Measurements from ENCODE around the gene HDAC4. TPM values are rescaled to one million over a fixed set of nuclear protein-coding genes. Genes with fewer than 3 reads are reported as not detected.
A peak's percentile ranks its signal among the peaks of the same experiment; 100 is the strongest.

Gene HDAC4
- total RNA-seq, 2 donors from 2014 or later = 9.3 to 139 TPM

DNA sequence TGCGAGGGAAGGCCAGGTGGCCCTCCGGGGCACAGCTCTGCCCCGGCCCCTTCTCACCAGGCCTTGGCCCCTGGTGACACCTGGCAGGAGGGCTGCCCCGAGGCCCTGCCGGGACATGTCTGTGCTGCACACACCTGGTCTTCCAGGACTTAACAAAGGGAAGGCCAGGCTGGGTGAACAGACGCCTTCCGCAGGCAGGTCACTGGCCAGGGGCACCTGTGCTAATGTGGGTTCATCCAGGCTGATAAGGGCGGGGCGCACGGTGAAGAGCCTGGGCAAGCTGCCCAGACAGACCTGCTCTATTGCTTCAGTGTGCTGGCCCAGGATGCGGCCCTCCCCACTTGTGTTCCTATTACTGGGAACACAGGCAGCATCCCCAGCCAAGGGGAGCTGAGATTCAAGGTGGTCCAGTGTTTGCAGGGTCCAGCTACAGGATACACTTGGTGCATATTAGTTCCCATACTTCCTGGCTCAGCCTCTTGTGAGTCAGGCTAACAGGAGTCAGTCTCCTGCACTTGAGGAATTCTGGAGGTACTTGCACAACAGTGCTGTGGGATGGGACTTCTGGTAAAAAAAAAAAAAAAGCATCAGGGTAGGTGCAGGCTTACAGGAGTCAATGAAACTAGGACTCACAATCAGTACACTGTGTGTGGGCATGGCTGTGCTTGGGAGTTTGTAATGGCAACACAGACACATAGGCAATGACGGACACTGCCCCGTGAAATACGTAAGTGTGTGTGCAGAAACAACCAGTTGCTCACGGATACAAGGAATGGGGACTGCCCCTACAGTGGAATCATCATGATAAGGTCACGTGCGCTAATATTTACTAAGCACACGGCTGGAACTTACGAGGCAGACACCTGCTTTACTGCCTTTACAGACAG, 291.5 kb downstream of the HDAC4 start:
- Histone ChIP-seq H3K4me1 (peaks cover 25% of the 10 kb centered on the region), H3K36me3 (replicated peaks in 1 of 2; ENCODE audit: insufficient read depth in 1 of 2, low read depth in 2 of 2) (no peaks in the 10 kb centered on the region), H3K9me3 (no peaks in the 10 kb centered on the region), H3K4me3 (no peak overlapping the region), H3K27me3 (no peaks in the 10 kb centered on the region), H3K27ac (peak overlapping the region in 1 of 4 donors; percentile 4)
- TF ChIP-seq, protein P1, sequence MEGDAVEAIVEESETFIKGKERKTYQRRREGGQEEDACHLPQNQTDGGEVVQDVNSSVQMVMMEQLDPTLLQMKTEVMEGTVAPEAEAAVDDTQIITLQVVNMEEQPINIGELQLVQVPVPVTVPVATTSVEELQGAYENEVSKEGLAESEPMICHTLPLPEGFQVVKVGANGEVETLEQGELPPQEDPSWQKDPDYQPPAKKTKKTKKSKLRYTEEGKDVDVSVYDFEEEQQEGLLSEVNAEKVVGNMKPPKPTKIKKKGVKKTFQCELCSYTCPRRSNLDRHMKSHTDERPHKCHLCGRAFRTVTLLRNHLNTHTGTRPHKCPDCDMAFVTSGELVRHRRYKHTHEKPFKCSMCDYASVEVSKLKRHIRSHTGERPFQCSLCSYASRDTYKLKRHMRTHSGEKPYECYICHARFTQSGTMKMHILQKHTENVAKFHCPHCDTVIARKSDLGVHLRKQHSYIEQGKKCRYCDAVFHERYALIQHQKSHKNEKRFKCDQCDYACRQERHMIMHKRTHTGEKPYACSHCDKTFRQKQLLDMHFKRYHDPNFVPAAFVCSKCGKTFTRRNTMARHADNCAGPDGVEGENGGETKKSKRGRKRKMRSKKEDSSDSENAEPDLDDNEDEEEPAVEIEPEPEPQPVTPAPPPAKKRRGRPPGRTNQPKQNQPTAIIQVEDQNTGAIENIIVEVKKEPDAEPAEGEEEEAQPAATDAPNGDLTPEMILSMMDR (IDR thresholded peaks at IDR 0.05) = no peak
- no peak for TF ChIP-seq POLR2A (IDR thresholded peaks at IDR 0.05)
- intact Hi-C loops (cut with DNase I) = no loop called here
- ATAC-seq (peak; percentile 41), DNase-seq (peak in 3 of 4 donors; percentile 33 to 64 (median 47))
- 55 to 68% methylated on average over 12 to 19 of the region's 19 CpGs for WGBS, 2 donors

DNA sequence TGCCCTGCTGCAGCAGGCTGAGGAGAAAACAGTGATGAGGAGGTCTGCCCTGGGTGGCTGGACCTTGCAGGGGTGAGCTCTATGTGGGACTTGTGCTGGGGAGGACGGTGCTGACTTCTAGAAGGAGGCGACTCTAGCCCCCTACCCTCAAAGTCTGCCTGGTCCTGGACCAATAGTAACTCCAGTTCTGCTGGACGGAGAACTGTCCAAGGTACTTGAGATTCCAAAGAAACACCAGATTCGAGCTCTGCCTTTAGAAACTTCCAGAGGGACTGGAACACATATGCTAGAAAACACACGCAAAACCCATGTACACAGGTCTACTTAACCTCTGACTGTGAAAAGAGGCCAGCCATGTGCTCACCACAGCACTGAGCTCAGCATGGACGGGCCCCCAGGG, 292.4 kb downstream of the HDAC4 start:
- no peak overlapping the region for H3K27ac ChIP-seq
- intact Hi-C loops (cut with DNase I) = no loop called here
- H3K4me3 ChIP-seq = no peak overlapping the region
- no peak for DNase-seq
- no peak for TF ChIP-seq POLR2A (IDR thresholded peaks at IDR 0.05)
- TF ChIP-seq, protein P1 (IDR thresholded peaks at IDR 0.05) = no peak
- H3K27me3 ChIP-seq = no peaks in the 10 kb centered on the region
- no peaks in the 10 kb centered on the region for H3K9me3 ChIP-seq
- 73 to 81% methylated on average over 5 to 6 of the region's 6 CpGs for WGBS, 2 donors
- peaks cover 17% of the 10 kb centered on the region for H3K4me1 ChIP-seq
- H3K36me3 ChIP-seq (replicated peaks in 1 of 2; ENCODE audit: insufficient read depth in 1 of 2, low read depth in 2 of 2) = no peaks in the 10 kb centered on the region
- ATAC-seq = no peak

- H3K27me3 ChIP-seq = no peaks in the 10 kb centered on the region
- ATAC-seq (no peak), DNase-seq (no peak)
- H3K9me3 ChIP-seq = no peaks in the 10 kb centered on the region
- no peak overlapping the region for H3K4me3 ChIP-seq
- TF ChIP-seq, protein P1 (IDR thresholded peaks at IDR 0.05) = no peak
- TF ChIP-seq POLR2A (IDR thresholded peaks at IDR 0.05) = no peak
- peaks cover 12% of the 10 kb centered on the region for H3K4me1 ChIP-seq
- 93 to 97% methylated on average over 7 to 22 of the region's 26 CpGs for WGBS, 2 donors
- no peak overlapping the region for H3K27ac ChIP-seq
- H3K36me3 ChIP-seq (replicated peaks in 1 of 2; ENCODE audit: insufficient read depth in 1 of 2, low read depth in 2 of 2) = no peaks in the 10 kb centered on the region
- intact Hi-C loops (cut with DNase I) = no loop called here
These were observed 292.9 kb downstream of the HDAC4 start for GRCh38 chr2:239107936-239108335.

GRCh38 chr2:239106966-239107365, 293.9 kb downstream of the HDAC4 start:
- intact Hi-C loops (cut with DNase I) = no loop called here
- H3K4me3 ChIP-seq = no peak overlapping the region

GRCh38 chr2:239106314-239106908, 294.4 kb downstream of the HDAC4 start:
- ATAC-seq = no peak
- H3K36me3 ChIP-seq (replicated peaks in 1 of 2; ENCODE audit: insufficient read depth in 1 of 2, low read depth in 2 of 2) = peaks cover 0 to 6% of the 10 kb centered on the region in 2 donors
- no peak overlapping the region for H3K27ac ChIP-seq

More at GRCh38 chr2:239106966-239107365, 293.9 kb downstream of the HDAC4 start:
- no peak overlapping the region for H3K27ac ChIP-seq
- WGBS, 2 donors = 71 to 81% methylated on average over 4 to 9 of the region's 9 CpGs
- TF ChIP-seq POLR2A (IDR thresholded peaks at IDR 0.05) = no peak
- no peaks in the 10 kb centered on the region for H3K27me3 ChIP-seq
- DNase-seq = no peak
- ATAC-seq = no peak
- H3K9me3 ChIP-seq = no peaks in the 10 kb centered on the region
- H3K36me3 ChIP-seq (replicated peaks in 1 of 2; ENCODE audit: insufficient read depth in 1 of 2, low read depth in 2 of 2) = peaks cover 0 to 6% of the 10 kb centered on the region in 2 donors
- peaks cover 8% of the 10 kb centered on the region for H3K4me1 ChIP-seq

More at GRCh38 chr2:239106314-239106908, 294.4 kb downstream of the HDAC4 start:
- Histone ChIP-seq H3K4me3 (no peak overlapping the region), H3K4me1 (peaks cover 8% of the 10 kb centered on the region), H3K27me3 (no peaks in the 10 kb centered on the region), H3K9me3 (no peaks in the 10 kb centered on the region)
- intact Hi-C loops (cut with DNase I) = no loop called here
- TF ChIP-seq POLR2A (IDR thresholded peaks at IDR 0.05) = no peak
- TF ChIP-seq, protein P1 (IDR thresholded peaks at IDR 0.05) = peak in 1 of 7 experiments; percentile 14
- DNase-seq = no peak
- WGBS, 2 donors = 73% methylated on average over 11 of the region's 11 CpGs
